HepG2 (cell line): Measurements from ENCODE around the gene PPP2R5D. TPM values are rescaled to one million over a fixed set of nuclear protein-coding genes. Genes with fewer than 3 reads are reported as not detected.

Experiments
- CCAR2 ChIP-seq: fragments of 200-400 bp; formaldehyde crosslinking; optimal IDR thresholded peaks from 2 replicates; pipeline ENCODE3; 2018; ENCODE audit warnings: low read depth, mild to moderate bottlenecking, low read length, moderate library complexity
- DPF2 ChIP-seq: sonication (generic); formaldehyde crosslinking; IDR thresholded peaks from 2 replicates; pipeline ENCODE4 v1.4.0; 2020; ENCODE audit warnings: mild to moderate bottlenecking, low read depth, missing genetic modification reagents, borderline replicate concordance
- FOXC1 ChIP-seq: sonication (generic); formaldehyde crosslinking; IDR thresholded peaks from 2 replicates; pipeline ENCODE4 v1.8.0; 2022; ENCODE audit warnings: mild to moderate bottlenecking, missing genetic modification reagents, borderline replicate concordance
- FOXP1 ChIP-seq, 2 experiments: fragments of 450-650 bp in 1 of 2; IDR thresholded peaks; 2 replicates each; pipeline ENCODE4 v1.6.1; 2017 to 2018; ENCODE audit warnings: antibody characterized with exemption in 1 of 2
- MEF2D ChIP-seq: sonication (generic); formaldehyde crosslinking; IDR thresholded peaks from 2 replicates; pipeline ENCODE4 v1.5.1; 2020; ENCODE audit warnings: mild to moderate bottlenecking, missing genetic modification reagents
- RXRB ChIP-seq: IDR thresholded peaks from 2 replicates; pipeline ENCODE4 v1.6.1; 2016; ENCODE audit warnings: borderline replicate concordance, missing genetic modification reagents, missing compliant biosample characterization
- SP140L ChIP-seq: sonication (generic); formaldehyde crosslinking; IDR thresholded peaks from 2 replicates; pipeline ENCODE4 v1.4.0; 2020; ENCODE audit warnings: missing genetic modification reagents, borderline replicate concordance
- TCF12 ChIP-seq, 2 experiments: fragments of 450-650 bp in 1 of 2; sonication (generic) in 1 of 2; formaldehyde crosslinking in 1 of 2; IDR thresholded peaks; 2 replicates each; pipeline versions ENCODE4 v1.6.1 to v1.8.0; 2017 to 2022; ENCODE audit warnings: antibody characterized with exemption in 1 of 2, mild to moderate bottlenecking in 1 of 2, missing genetic modification reagents in 1 of 2, moderate library complexity in 1 of 2
- ZBTB8A ChIP-seq: sonication (generic); formaldehyde crosslinking; IDR thresholded peaks from 2 replicates; pipeline ENCODE4 v1.4.0; 2020; ENCODE audit warnings: mild to moderate bottlenecking, low read depth, missing genetic modification reagents, borderline replicate concordance
- ZFP41 ChIP-seq: sonication (generic); formaldehyde crosslinking; IDR thresholded peaks from 2 replicates; pipeline ENCODE4 v1.4.0; 2020; ENCODE audit warnings: mild to moderate bottlenecking, missing genetic modification reagents, borderline replicate concordance
- ZNF501 ChIP-seq: sonication (generic); formaldehyde crosslinking; IDR thresholded peaks from 2 replicates; pipeline ENCODE4 v1.5.1; 2020; ENCODE audit warnings: mild to moderate bottlenecking, moderate library complexity, missing genetic modification reagents
- ZNF562 ChIP-seq: sonication (generic); formaldehyde crosslinking; IDR thresholded peaks from 2 replicates; pipeline ENCODE4 v1.8.0; 2022; ENCODE audit warnings: missing genetic modification reagents, borderline replicate concordance
- ZNF567 ChIP-seq: sonication (generic); formaldehyde crosslinking; IDR thresholded peaks from 2 replicates; pipeline ENCODE4 v1.8.1; 2023; ENCODE audit warnings: mild to moderate bottlenecking, missing genetic modification reagents, borderline replicate concordance
- polyA plus RNA-seq, 8 experiments: library from polyadenylated mRNA; depleted of rRNA in 3 of 8; stranded (reverse) in 7 of 8; unstranded in 1 of 8; fragments of >200 nt; fragmentation: Illumina TruSeq in 4 of 8; extraction: Trizol in 4 of 8; gene quantifications; 2 replicates each; pipeline versions ENCODE4 v1.2.1 to v1.2.3, GENCODE V29; 2011 to 2016; ENCODE audit warnings: low read depth in 4 of 8, missing spikeins in 1 of 8, mixed read lengths in 1 of 8; ENCODE audit not compliant: insufficient read depth in 1 of 8
- total RNA-seq, 5 experiments: library from RNA; depleted of rRNA; stranded (reverse); fragments of >200 nt; fragmentation: Illumina TruSeq; extraction: Trizol; gene quantifications; 2 replicates each; pipeline ENCODE4 v1.2.3, GENCODE V29; 2016; ENCODE audit warnings: low read depth in 1 of 5
- TF ChIP-seq, protein P1 (sequence below): sonication (generic); formaldehyde crosslinking; IDR thresholded peaks from 2 replicates; pipeline ENCODE4 v1.5.1; 2020; ENCODE audit warnings: mild to moderate bottlenecking, missing genetic modification reagents, borderline replicate concordance
- TF ChIP-seq, protein P2 (sequence below): sonication (generic); formaldehyde crosslinking; IDR thresholded peaks from 2 replicates; pipeline ENCODE4 v1.4.0; 2020; ENCODE audit warnings: mild to moderate bottlenecking, missing genetic modification reagents
- TF ChIP-seq, protein P3 (sequence below): sonication (generic); formaldehyde crosslinking; IDR thresholded peaks from 2 replicates; pipeline ENCODE4 v1.5.0; 2020; ENCODE audit warnings: mild to moderate bottlenecking, missing genetic modification reagents, borderline replicate concordance

PPP2R5D gene
- total and polyA plus RNA-seq, 2 of the 13 experiments (the other 11 are each of a cell fraction or from before 2014, with no cell fraction given): 53.7 to 60.4 TPM

DNA sequence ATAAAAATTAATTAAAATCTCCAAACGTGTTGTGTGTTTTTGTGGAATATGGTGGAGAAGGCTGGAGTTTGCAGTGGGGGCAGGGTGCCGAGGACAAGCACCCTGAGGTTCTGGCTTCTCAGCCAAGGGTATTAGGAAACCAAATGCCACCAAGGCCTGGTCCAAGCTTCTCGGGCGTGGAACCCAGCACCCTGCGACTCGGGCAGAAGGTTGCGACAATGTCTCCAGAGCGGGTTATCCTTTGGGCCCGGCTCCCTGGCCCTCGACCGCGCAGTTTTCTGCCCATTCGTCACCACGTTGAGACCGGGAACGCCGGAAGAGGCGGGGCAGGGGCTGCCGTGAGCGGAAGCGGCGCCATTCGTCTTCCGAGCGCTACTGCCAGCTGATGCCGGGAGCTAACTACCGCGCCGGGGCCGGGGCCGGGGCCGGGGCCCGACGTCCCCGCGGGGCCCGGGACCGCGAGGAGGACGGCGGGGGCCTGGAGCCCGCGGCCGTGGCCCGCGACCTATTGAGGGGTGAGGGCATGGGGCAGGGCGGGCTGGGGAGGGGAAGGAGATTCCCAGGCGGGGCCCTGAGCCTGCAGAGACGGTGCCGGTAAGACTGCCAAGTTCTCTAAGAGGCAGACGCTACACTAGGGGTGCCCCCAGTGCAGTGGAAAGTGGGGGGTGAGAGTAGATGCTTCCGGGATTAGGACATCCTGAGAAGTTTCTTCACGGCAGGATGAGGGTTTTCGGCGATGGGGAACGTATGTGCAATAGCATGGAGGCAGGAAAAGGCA, 37.1 kb downstream of the PPP2R5D start, which contains the start of gene RRP36 (continued):
- TF ChIP-seq, protein P1, sequence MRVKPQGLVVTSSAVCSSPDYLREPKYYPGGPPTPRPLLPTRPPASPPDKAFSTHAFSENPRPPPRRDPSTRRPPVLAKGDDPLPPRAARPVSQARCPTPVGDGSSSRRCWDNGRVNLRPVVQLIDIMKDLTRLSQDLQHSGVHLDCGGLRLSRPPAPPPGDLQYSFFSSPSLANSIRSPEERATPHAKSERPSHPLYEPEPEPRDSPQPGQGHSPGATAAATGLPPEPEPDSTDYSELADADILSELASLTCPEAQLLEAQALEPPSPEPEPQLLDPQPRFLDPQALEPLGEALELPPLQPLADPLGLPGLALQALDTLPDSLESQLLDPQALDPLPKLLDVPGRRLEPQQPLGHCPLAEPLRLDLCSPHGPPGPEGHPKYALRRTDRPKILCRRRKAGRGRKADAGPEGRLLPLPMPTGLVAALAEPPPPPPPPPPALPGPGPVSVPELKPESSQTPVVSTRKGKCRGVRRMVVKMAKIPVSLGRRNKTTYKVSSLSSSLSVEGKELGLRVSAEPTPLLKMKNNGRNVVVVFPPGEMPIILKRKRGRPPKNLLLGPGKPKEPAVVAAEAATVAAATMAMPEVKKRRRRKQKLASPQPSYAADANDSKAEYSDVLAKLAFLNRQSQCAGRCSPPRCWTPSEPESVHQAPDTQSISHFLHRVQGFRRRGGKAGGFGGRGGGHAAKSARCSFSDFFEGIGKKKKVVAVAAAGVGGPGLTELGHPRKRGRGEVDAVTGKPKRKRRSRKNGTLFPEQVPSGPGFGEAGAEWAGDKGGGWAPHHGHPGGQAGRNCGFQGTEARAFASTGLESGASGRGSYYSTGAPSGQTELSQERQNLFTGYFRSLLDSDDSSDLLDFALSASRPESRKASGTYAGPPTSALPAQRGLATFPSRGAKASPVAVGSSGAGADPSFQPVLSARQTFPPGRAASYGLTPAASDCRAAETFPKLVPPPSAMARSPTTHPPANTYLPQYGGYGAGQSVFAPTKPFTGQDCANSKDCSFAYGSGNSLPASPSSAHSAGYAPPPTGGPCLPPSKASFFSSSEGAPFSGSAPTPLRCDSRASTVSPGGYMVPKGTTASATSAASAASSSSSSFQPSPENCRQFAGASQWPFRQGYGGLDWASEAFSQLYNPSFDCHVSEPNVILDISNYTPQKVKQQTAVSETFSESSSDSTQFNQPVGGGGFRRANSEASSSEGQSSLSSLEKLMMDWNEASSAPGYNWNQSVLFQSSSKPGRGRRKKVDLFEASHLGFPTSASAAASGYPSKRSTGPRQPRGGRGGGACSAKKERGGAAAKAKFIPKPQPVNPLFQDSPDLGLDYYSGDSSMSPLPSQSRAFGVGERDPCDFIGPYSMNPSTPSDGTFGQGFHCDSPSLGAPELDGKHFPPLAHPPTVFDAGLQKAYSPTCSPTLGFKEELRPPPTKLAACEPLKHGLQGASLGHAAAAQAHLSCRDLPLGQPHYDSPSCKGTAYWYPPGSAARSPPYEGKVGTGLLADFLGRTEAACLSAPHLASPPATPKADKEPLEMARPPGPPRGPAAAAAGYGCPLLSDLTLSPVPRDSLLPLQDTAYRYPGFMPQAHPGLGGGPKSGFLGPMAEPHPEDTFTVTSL: no peak
- TF ChIP-seq, protein P2, sequence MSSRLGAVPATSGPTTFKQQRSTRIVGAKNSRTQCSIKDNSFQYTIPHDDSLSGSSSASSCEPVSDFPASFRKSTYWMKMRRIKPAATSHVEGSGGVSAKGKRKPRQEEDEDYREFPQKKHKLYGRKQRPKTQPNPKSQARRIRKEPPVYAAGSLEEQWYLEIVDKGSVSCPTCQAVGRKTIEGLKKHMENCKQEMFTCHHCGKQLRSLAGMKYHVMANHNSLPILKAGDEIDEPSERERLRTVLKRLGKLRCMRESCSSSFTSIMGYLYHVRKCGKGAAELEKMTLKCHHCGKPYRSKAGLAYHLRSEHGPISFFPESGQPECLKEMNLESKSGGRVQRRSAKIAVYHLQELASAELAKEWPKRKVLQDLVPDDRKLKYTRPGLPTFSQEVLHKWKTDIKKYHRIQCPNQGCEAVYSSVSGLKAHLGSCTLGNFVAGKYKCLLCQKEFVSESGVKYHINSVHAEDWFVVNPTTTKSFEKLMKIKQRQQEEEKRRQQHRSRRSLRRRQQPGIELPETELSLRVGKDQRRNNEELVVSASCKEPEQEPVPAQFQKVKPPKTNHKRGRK (CRISPR knock-in tag): no peak
- TF ChIP-seq ZFP41 (CRISPR knock-in tag) (no peak), ZBTB8A (CRISPR knock-in tag) (no peak), ZNF501 (peak; percentile 68; the same call in 1 of the 2 replicates), FOXP1 (IDR thresholded peaks at IDR 0.05) (no peak), FOXP1 (CRISPR knock-in tag; IDR thresholded peaks at IDR 0.05) (no peak), DPF2 (CRISPR knock-in tag) (no peak), TCF12 (IDR thresholded peaks at IDR 0.05) (no peak), TCF12 (CRISPR knock-in tag; IDR thresholded peaks at IDR 0.05) (0 out of 2 replicates have a peak, but pooled peaks have one; percentile 17), FOXC1 (peak; percentile 59; the same call in 1 of the 2 replicates), CCAR2 (no peak), SP140L (no peak), ZNF567 (CRISPR knock-in tag) (no peak; the same call in 1 of the 2 replicates), ZNF562 (CRISPR knock-in tag) (no peak), MEF2D (0 out of 2 replicates have a peak, but pooled peaks have one; percentile 40), RXRB (CRISPR knock-in tag) (no peak; the same call in 1 of the 2 replicates)
- TF ChIP-seq, protein P3, sequence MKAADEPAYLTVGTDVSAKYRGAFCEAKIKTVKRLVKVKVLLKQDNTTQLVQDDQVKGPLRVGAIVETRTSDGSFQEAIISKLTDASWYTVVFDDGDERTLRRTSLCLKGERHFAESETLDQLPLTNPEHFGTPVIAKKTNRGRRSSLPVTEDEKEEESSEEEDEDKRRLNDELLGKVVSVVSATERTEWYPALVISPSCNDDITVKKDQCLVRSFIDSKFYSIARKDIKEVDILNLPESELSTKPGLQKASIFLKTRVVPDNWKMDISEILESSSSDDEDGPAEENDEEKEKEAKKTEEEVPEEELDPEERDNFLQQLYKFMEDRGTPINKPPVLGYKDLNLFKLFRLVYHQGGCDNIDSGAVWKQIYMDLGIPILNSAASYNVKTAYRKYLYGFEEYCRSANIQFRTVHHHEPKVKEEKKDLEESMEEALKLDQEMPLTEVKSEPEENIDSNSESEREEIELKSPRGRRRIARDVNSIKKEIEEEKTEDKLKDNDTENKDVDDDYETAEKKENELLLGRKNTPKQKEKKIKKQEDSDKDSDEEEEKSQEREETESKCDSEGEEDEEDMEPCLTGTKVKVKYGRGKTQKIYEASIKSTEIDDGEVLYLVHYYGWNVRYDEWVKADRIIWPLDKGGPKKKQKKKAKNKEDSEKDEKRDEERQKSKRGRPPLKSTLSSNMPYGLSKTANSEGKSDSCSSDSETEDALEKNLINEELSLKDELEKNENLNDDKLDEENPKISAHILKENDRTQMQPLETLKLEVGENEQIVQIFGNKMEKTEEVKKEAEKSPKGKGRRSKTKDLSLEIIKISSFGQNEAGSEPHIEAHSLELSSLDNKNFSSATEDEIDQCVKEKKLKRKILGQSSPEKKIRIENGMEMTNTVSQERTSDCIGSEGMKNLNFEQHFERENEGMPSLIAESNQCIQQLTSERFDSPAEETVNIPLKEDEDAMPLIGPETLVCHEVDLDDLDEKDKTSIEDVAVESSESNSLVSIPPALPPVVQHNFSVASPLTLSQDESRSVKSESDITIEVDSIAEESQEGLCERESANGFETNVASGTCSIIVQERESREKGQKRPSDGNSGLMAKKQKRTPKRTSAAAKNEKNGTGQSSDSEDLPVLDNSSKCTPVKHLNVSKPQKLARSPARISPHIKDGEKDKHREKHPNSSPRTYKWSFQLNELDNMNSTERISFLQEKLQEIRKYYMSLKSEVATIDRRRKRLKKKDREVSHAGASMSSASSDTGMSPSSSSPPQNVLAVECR (CRISPR knock-in tag): peak; percentile 81
